Endothelial cell (in vitro differentiated cells): ENCODE data around the gene MAPKAP1. TPM values are rescaled to one million over a fixed set of nuclear protein-coding genes. Genes with fewer than 3 reads are reported as not detected.
"Not testable (repeated sequence)": the region's sequence is repeated elsewhere in the genome, so short reads cannot be mapped to it uniquely, and the experiment has no call there.

ENCODE experiments used
- DNase-seq: peaks from one replicate; pipeline ENCODE4 v3.0.0; 2021; ENCODE audit warnings: low spot score
- H3K27ac Mint-ChIP-seq: one replicate; pipeline ENCODE4 v1.8.0; 2021; ENCODE audit warnings: mixed read lengths, inconsistent platforms; ENCODE audit not compliant: unreplicated experiment
- H3K27me3 Mint-ChIP-seq: one replicate; pipeline ENCODE4 v1.8.0; 2021; ENCODE audit warnings: mild to moderate bottlenecking, moderate library complexity, mixed read lengths, inconsistent platforms; ENCODE audit not compliant: unreplicated experiment
- H3K36me3 Mint-ChIP-seq: one replicate; pipeline ENCODE4 v1.8.0; 2021; ENCODE audit warnings: mild to moderate bottlenecking, low read depth, mixed read lengths, inconsistent platforms; ENCODE audit not compliant: unreplicated experiment
- H3K4me1 Mint-ChIP-seq: one replicate; pipeline ENCODE4 v1.8.0; 2021; ENCODE audit warnings: mild to moderate bottlenecking, mixed read lengths, inconsistent platforms; ENCODE audit not compliant: unreplicated experiment
- H3K4me3 Mint-ChIP-seq: one replicate; pipeline ENCODE4 v1.8.0; 2021; ENCODE audit warnings: mild to moderate bottlenecking, mixed read lengths, inconsistent platforms; ENCODE audit not compliant: unreplicated experiment
- H3K9me3 Mint-ChIP-seq: one replicate; pipeline ENCODE4 v1.8.0; 2021; ENCODE audit warnings: mixed read lengths, inconsistent platforms; ENCODE audit not compliant: unreplicated experiment
- total RNA-seq: library from RNA; stranded (reverse); fragmentation: NEBNext Ultra II Directional; extraction: Animal tissue kit (Norgen Biotek cat#: 25700); gene quantifications from one replicate; pipeline ENCODE4 v1.2.1, GENCODE V29; 2021; ENCODE audit not compliant: unreplicated experiment
- TF ChIP-seq, protein P1 (sequence below): fragments of 200-600 bp; sonication (generic); IDR thresholded peaks from one replicate; pipeline ENCODE4 v1.5.0; 2021; ENCODE audit warnings: antibody characterized with exemption; ENCODE audit not compliant: unreplicated experiment

The MAPKAP1 gene
- total RNA-seq, 1 donor from 2014 or later, result 74.6 TPM

DNA sequence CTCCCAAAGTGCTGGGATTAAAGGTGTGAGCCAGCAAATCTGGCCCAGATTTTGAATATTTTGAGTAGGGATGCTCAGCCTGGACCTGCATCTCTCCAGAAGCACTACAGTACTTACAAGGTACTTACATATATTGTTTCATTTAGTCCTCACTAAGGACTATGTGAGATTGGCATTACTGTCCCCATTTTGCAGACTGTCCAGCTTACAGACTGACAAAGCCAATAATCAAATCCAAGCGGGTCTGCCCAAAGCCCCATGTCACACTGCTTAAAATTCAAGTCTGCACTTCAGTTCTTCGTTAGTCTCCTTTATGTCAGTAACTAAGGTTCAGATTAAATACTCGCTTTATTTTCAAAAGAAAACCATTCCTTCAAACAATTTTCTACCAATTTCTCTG is 7.1 kb downstream of the MAPKAP1 start:
- Mint-ChIP-seq H3K27me3 (no peaks in the 10 kb centered on the region), H3K27ac (no peak overlapping the region), H3K4me1 (peaks cover 8% of the 10 kb centered on the region), H3K4me3 (no peak overlapping the region), H3K36me3 (no peaks in the 10 kb centered on the region), H3K9me3 (no peaks in the 10 kb centered on the region)
- no peak for DNase-seq
- TF ChIP-seq, protein P1, sequence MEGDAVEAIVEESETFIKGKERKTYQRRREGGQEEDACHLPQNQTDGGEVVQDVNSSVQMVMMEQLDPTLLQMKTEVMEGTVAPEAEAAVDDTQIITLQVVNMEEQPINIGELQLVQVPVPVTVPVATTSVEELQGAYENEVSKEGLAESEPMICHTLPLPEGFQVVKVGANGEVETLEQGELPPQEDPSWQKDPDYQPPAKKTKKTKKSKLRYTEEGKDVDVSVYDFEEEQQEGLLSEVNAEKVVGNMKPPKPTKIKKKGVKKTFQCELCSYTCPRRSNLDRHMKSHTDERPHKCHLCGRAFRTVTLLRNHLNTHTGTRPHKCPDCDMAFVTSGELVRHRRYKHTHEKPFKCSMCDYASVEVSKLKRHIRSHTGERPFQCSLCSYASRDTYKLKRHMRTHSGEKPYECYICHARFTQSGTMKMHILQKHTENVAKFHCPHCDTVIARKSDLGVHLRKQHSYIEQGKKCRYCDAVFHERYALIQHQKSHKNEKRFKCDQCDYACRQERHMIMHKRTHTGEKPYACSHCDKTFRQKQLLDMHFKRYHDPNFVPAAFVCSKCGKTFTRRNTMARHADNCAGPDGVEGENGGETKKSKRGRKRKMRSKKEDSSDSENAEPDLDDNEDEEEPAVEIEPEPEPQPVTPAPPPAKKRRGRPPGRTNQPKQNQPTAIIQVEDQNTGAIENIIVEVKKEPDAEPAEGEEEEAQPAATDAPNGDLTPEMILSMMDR, result no peak

DNA sequence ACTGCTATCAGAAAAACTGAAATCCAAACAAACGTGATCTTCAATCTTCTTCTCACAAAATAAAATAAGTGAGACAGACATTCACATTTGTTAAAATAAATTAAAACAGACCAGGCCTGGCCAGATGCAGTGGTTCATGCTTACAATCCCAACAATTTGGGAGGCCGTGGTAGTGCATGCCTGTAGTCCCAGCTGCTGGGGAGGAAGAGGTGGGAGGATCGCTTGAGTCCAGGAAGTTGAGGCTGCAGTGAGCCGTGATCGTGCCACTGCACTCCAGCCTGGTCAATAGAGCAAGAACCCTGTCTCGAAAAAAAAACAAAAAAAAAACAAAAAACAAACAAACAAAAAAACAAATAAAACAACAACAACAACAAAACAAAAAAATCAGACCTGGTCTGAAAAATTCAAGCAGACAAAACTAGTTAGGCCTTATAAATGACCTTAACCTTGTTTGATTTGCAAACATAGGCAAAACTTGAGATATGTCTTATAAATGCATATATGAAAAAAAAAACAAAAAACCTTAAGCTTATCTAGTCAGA is 10.8 kb downstream of the MAPKAP1 start:
- Mint-ChIP-seq H3K4me3 (no peak overlapping the region), H3K4me1 (peaks cover 3% of the 10 kb centered on the region), H3K9me3 (no peaks in the 10 kb centered on the region), H3K27ac (no peak overlapping the region), H3K27me3 (no peaks in the 10 kb centered on the region), H3K36me3 (no peaks in the 10 kb centered on the region)
- TF ChIP-seq, protein P1, result no peak
- DNase-seq, result no peak

DNA sequence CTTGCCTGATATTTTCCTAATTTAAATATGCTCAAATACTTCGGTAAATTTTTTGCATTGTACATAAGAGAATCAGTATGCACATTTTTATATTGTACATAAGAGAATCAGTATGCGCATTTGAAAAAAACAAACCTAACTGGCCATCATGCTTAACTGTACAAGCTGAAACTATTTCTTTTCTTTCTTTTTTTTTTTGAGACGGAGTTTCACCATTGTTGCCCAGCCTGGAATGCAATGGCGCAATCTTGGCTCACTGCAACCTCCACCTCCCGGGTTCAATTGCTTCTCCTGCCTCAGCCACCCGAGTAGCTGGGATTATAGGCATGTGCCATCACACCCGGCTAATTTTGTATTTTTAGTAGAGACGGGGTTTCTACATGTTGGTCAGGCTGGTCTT is 11.5 kb downstream of the MAPKAP1 start:
- H3K9me3 Mint-ChIP-seq, H3K4me1 Mint-ChIP-seq: not testable (repeated sequence)

DNA sequence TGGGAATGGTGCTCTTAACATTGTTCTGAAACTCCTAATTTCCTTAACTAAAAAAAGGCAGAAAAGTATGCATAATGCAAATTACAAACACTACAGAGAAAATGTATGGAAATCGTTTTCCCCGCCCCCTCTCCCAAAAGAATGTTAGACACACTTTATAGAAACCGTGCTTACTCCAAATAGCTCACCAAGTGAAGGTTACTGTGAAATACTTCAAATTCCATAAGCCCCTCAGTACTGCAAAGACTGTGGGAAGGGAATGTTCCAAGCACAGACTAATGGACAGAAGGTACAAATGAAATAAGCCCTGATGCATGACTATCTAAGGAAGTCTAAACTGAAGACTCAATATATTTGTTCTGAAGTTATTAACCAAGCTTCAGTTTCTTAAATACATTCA is 12.5 kb downstream of the MAPKAP1 start:
- H3K27me3 Mint-ChIP-seq, result no peaks in the 10 kb centered on the region
- TF ChIP-seq, protein P1, result no peak
- DNase-seq, result no peak
- no peaks in the 10 kb centered on the region for H3K4me1 Mint-ChIP-seq
- H3K9me3 Mint-ChIP-seq, result no peaks in the 10 kb centered on the region
- H3K36me3 Mint-ChIP-seq, result no peaks in the 10 kb centered on the region
- H3K27ac Mint-ChIP-seq, result no peak overlapping the region
- H3K4me3 Mint-ChIP-seq, result no peak overlapping the region

More for the DNA sequence above, 11.5 kb downstream of the MAPKAP1 start:
- not testable (repeated sequence) for H3K27ac Mint-ChIP-seq, H3K36me3 Mint-ChIP-seq, H3K4me3 Mint-ChIP-seq, H3K27me3 Mint-ChIP-seq, DNase-seq

DNA sequence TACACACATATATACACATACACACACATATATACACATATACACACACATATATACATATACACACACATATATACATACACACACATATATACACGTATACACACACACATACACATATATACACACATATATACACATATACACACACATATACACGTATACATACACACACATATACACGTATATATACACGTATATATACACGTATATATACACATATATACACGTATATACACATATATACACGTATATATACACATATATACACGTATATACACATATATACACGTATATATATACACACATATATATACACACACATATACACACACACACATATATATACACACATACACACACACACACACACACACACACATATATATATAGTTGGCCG is 13.5 kb downstream of the MAPKAP1 start:
- not testable (repeated sequence) for H3K27me3 Mint-ChIP-seq, H3K4me1 Mint-ChIP-seq, H3K4me3 Mint-ChIP-seq, DNase-seq, H3K36me3 Mint-ChIP-seq, H3K27ac Mint-ChIP-seq, H3K9me3 Mint-ChIP-seq

DNA sequence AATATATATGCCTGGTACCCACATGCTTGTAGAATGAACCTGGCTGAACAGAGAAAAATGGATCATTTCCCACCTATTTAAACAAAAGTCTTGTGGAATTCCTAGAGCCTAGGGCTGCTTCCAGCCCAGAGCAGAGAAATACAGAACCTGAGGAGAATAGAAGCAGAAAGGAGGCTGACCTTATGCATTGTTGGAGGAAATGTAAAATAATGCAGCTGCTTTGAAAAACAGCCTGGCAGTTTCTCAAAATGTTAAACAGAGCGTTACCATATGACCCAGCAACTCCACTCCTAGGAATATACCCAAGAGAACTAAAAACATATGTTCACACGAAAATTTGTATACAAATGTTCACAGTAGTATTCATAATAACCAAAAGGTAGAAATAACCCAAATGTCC is 15.1 kb downstream of the MAPKAP1 start:
- no peak overlapping the region for H3K27ac Mint-ChIP-seq
- no peaks in the 10 kb centered on the region for H3K36me3 Mint-ChIP-seq
- no peaks in the 10 kb centered on the region for H3K9me3 Mint-ChIP-seq
- no peak for DNase-seq
- no peaks in the 10 kb centered on the region for H3K27me3 Mint-ChIP-seq
- no peaks in the 10 kb centered on the region for H3K4me1 Mint-ChIP-seq
- TF ChIP-seq, protein P1, result no peak
- H3K4me3 Mint-ChIP-seq, result no peak overlapping the region
